HFF-Myc (cell line): ENCODE data around the gene OR2M3.

ENCODE experiments used
- DNase-seq: peaks from one replicate; pipeline ENCODE4 v3.0.0-alpha.2; 2011; ENCODE audit warnings: low read depth; ENCODE audit errors: extremely low read depth
- H3K4me3 ChIP-seq: replicated peaks from 2 replicates; pipeline ENCODE4 v1.5.1; 2011; ENCODE audit warnings: low read depth, mild to moderate bottlenecking, control low read depth, low read length
- CTCF ChIP-seq: IDR thresholded peaks from 2 replicates; pipeline ENCODE4 v1.5.1; 2012; ENCODE audit warnings: mild to moderate bottlenecking, low read depth, low read length, control low read depth; ENCODE audit errors: missing control alignments

OR2M3 gene

GRCh38 chr1:248174521-248174920, 22.5 kb upstream of the OR2M3 start, which contains the start of gene OR2M2:
Gene OR2M2, plus strand, starts transcription at chr1:248174821. Its CDS starts 5,165 bp downstream, at chr1:248179986.
- TF ChIP-seq CTCF, result no peak
- DNase-seq, result no peak
- no peak within 1 kb of the TSS for H3K4me3 ChIP-seq

- H3K4me3 ChIP-seq, result no peak overlapping the region
- no peak for TF ChIP-seq CTCF
- no peak for DNase-seq
Observed at GRCh38 chr1:248183996-248184395, 13.1 kb upstream of the OR2M3 start.

- no peak for TF ChIP-seq CTCF
- DNase-seq, result no peak
- H3K4me3 ChIP-seq, result no peak overlapping the region
Observed at GRCh38 chr1:248187363-248187762, 9.7 kb upstream of the OR2M3 start.

- DNase-seq, result no peak
- TF ChIP-seq CTCF, result no peak
- H3K4me3 ChIP-seq, result no peak overlapping the region
Observed at GRCh38 chr1:248189026-248189425, 8.0 kb upstream of the OR2M3 start.

GRCh38 chr1:248194117-248194516, 2.9 kb upstream of the OR2M3 start:
- no peak for TF ChIP-seq CTCF
- no peak for DNase-seq
- H3K4me3 ChIP-seq, result no peak overlapping the region

- no peak overlapping the region for H3K4me3 ChIP-seq
- DNase-seq, result no peak
- no peak for TF ChIP-seq CTCF
Observed at GRCh38 chr1:248215880-248216279, 18.8 kb downstream of the OR2M3 start.

- TF ChIP-seq CTCF, result no peak
- no peak for DNase-seq
- no peak overlapping the region for H3K4me3 ChIP-seq
Observed at GRCh38 chr1:248225537-248225936, 28.5 kb downstream of the OR2M3 start.
